ENCODE data around the gene PRR12. TPM values are rescaled to one million over a fixed set of nuclear protein-coding genes. Genes with fewer than 3 reads are reported as not detected.

The PRR12 gene
- total RNA-seq, 4 donors from 2014 or later: 12.2 to 54.7 (median 30.0) TPM

- 95 to 100% methylated on average over 3 to 29 of the region's 29 CpGs for WGBS, 2 donors (ENCODE audit: low coverage in 1 of 2)
- no peak for DNase-seq
- TF ChIP-seq CTCF (IDR thresholded peaks at IDR 0.05): no peak
- TF ChIP-seq POLR2AphosphoS5 (IDR thresholded peaks at IDR 0.05): no peak
- no peak for TF ChIP-seq POLR2A (IDR thresholded peaks at IDR 0.05)
- TF ChIP-seq EP300 (IDR thresholded peaks at IDR 0.05; ENCODE audit: low read depth): no peak
- no peaks in the 10 kb centered on the region for H3K9me3 ChIP-seq
- no peak overlapping the region for H3K4me3 ChIP-seq
- no peak overlapping the region for H3K27ac ChIP-seq
- in situ Hi-C loops (cut with MboI; ENCODE audit: low pct_ligation_motif_present in 1 of 4, low pct_unique_long_range_greater_than_20kb in 1 of 4, low sequenced_read_pairs in 3 of 4): no loop called here
- no peaks in the 10 kb centered on the region for H3K27me3 ChIP-seq
- H3K36me3 ChIP-seq: peaks cover 0 to 47% (median 18%) of the 10 kb centered on the region in 4 donors
- H3K4me1 ChIP-seq: peaks cover 9 to 18% (median 14%) of the 10 kb centered on the region in 4 donors
- intact Hi-C loops (cut with DNase I; ENCODE audit: low total_unique reads): no loop called here
Observed at GRCh38 chr19:49597703-49597974, 6.7 kb downstream of the PRR12 start.

- H3K27me3 ChIP-seq: no peaks in the 10 kb centered on the region
- no peak overlapping the region for H3K27ac ChIP-seq
- H3K4me3 ChIP-seq: no peak overlapping the region
- no peaks in the 10 kb centered on the region for H3K9me3 ChIP-seq
- TF ChIP-seq POLR2AphosphoS5 (IDR thresholded peaks at IDR 0.05): no peak
- no peak for TF ChIP-seq CTCF (IDR thresholded peaks at IDR 0.05)
- no peak for TF ChIP-seq EP300 (IDR thresholded peaks at IDR 0.05; ENCODE audit: low read depth)
- TF ChIP-seq POLR2A (IDR thresholded peaks at IDR 0.05): no peak
- intact Hi-C loops (cut with DNase I; ENCODE audit: low total_unique reads): no loop called here
- H3K4me1 ChIP-seq: no peaks in the 10 kb centered on the region
- no peak for DNase-seq
- in situ Hi-C loops (cut with MboI; ENCODE audit: low pct_ligation_motif_present in 1 of 4, low pct_unique_long_range_greater_than_20kb in 1 of 4, low sequenced_read_pairs in 3 of 4): no loop called here
- whole genome bisulfite sequencing, 2 donors (ENCODE audit: low coverage in 1 of 2): 94 to 100% methylated on average over 1 to 26 of the region's 26 CpGs
- peaks cover 0 to 54% (median 22%) of the 10 kb centered on the region in 4 donors for H3K36me3 ChIP-seq
Observed at GRCh38 chr19:49599378-49600295, 8.7 kb downstream of the PRR12 start.

GRCh38 chr19:49601482-49602038, 10.6 kb downstream of the PRR12 start:
- no peak for DNase-seq
- in situ Hi-C loops (cut with MboI; ENCODE audit: low pct_ligation_motif_present in 1 of 4, low pct_unique_long_range_greater_than_20kb in 1 of 4, low sequenced_read_pairs in 3 of 4): no loop called here
- peaks cover 0 to 43% (median 18%) of the 10 kb centered on the region in 4 donors for H3K36me3 ChIP-seq
- H3K27ac ChIP-seq: no peak overlapping the region
- H3K27me3 ChIP-seq: no peaks in the 10 kb centered on the region
- TF ChIP-seq POLR2AphosphoS5 (IDR thresholded peaks at IDR 0.05): no peak
- TF ChIP-seq POLR2A (IDR thresholded peaks at IDR 0.05): no peak
- no peak for TF ChIP-seq EP300 (IDR thresholded peaks at IDR 0.05; ENCODE audit: low read depth)
- no peak for TF ChIP-seq CTCF (IDR thresholded peaks at IDR 0.05)
- intact Hi-C loops (cut with DNase I; ENCODE audit: low total_unique reads): no loop called here
- WGBS, 2 donors (ENCODE audit: low coverage in 1 of 2): 92 to 100% methylated on average over 1 to 28 of the region's 38 CpGs
- no peaks in the 10 kb centered on the region for H3K9me3 ChIP-seq
- H3K4me1 ChIP-seq: no peaks in the 10 kb centered on the region
- no peak overlapping the region for H3K4me3 ChIP-seq

GRCh38 chr19:49602806-49603205, 11.8 kb downstream of the PRR12 start:
- TF ChIP-seq POLR2AphosphoS5 (IDR thresholded peaks at IDR 0.05) (no peak), CTCF (IDR thresholded peaks at IDR 0.05) (no peak), EP300 (IDR thresholded peaks at IDR 0.05; ENCODE audit: low read depth) (no peak), POLR2A (IDR thresholded peaks at IDR 0.05) (no peak)
- H3K27ac ChIP-seq: no peak overlapping the region
- no peaks in the 10 kb centered on the region for H3K9me3 ChIP-seq
- H3K4me3 ChIP-seq: no peak overlapping the region
- peaks cover 0 to 38% (median 15%) of the 10 kb centered on the region in 4 donors for H3K36me3 ChIP-seq
- H3K27me3 ChIP-seq: no peaks in the 10 kb centered on the region
- in situ Hi-C loops (cut with MboI; ENCODE audit: low pct_ligation_motif_present in 1 of 4, low pct_unique_long_range_greater_than_20kb in 1 of 4, low sequenced_read_pairs in 3 of 4): no loop called here
- DNase-seq: no peak
- intact Hi-C loops (cut with DNase I; ENCODE audit: low total_unique reads): no loop called here
- no peaks in the 10 kb centered on the region for H3K4me1 ChIP-seq
- 95% methylated on average over 2 of the region's 2 CpGs for WGBS, 2 donors (ENCODE audit: low coverage in 1 of 2)
